ENCODE data around the gene PARVA.
A peak's percentile ranks its signal among the peaks of the same experiment; 100 is the strongest.

Gene PARVA

DNA sequence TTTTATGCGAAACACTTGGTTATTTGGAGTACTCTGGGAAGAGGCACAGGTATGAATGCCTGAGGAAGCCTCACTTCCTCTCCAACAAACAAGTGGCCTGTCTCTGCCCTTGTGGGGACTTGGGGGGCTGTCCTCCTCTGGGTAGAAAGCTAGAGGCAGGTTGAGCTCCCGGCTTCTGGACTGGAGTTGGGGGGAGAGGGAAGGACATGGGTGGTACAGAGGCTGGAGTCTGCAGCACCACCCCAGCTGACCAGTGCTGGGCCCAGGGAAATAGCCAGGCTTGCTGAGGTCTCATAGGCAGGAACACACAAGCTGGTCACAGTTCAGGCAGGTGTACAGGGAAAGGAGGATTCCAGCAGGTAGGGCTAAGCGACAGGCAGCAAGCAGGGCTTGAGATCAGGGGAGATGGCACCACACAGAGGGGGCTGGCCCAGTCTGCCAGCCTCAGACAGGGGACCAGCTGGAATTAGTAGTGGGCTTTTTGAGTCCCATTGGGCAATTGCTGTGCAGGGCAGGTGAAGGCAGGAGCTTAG, 161.6 kb downstream of the PARVA start:
- TF ChIP-seq, protein P1, sequence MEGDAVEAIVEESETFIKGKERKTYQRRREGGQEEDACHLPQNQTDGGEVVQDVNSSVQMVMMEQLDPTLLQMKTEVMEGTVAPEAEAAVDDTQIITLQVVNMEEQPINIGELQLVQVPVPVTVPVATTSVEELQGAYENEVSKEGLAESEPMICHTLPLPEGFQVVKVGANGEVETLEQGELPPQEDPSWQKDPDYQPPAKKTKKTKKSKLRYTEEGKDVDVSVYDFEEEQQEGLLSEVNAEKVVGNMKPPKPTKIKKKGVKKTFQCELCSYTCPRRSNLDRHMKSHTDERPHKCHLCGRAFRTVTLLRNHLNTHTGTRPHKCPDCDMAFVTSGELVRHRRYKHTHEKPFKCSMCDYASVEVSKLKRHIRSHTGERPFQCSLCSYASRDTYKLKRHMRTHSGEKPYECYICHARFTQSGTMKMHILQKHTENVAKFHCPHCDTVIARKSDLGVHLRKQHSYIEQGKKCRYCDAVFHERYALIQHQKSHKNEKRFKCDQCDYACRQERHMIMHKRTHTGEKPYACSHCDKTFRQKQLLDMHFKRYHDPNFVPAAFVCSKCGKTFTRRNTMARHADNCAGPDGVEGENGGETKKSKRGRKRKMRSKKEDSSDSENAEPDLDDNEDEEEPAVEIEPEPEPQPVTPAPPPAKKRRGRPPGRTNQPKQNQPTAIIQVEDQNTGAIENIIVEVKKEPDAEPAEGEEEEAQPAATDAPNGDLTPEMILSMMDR (IDR thresholded peaks at IDR 0.05; ENCODE audit: low read depth, low read length), result no peak

DNA sequence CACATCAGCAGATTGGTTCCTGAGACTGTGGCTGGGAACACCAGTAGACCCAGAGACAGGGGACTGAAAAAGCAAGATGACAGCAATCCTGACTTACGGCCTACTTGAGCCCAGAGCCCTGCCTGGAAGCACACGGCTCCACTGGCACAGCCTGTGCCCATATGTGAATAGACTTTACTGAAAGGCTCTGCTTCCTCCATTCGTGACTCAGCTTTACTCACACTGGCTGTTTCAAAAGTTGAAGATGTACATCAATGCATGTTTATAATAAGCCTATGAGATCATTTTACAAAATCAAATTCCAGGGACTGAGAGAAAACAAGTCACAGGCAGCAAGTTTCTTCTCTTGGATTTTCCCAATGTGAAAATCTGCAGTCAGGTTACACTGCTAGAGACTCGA, 162.2 kb downstream of the PARVA start:
- no peak overlapping the region for H3K4me3 ChIP-seq (ENCODE audit: low read depth, low read length)
- TF ChIP-seq, protein P1 (IDR thresholded peaks at IDR 0.05; ENCODE audit: low read depth, low read length), result no peak

More for the DNA sequence above, 161.6 kb downstream of the PARVA start:
- no peak overlapping the region for H3K4me3 ChIP-seq (ENCODE audit: low read depth, low read length)

DNA sequence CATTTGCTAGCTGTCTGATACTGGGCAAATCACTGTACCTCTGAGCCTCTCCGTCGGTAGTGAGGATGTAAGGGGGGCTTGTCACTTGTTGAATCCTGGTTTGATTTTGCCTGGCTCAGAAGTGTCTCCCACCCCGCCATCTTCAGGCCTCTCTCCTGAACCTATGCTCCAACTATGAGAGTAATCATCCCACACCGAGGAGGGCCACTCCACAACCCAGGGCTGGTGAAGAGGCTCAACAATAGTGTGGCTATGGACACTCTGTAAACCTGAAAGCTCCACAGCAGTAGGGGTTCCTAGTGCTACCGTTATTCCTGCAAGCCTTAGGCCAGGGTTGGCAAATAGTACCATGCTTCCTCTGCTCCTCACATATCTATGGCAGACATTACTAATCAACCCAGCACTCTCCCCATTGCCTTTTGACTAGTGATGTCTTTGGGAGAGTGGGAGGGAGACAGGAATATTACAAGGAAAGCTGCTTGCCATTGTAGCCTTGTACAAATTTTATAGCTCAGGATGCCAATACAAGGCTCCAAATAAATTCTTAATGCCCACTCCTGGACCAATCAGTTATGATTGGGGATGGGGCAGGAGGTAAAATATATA, 162.8 kb downstream of the PARVA start:
- TF ChIP-seq, protein P1 (IDR thresholded peaks at IDR 0.05; ENCODE audit: low read depth, low read length), result no peak

DNA sequence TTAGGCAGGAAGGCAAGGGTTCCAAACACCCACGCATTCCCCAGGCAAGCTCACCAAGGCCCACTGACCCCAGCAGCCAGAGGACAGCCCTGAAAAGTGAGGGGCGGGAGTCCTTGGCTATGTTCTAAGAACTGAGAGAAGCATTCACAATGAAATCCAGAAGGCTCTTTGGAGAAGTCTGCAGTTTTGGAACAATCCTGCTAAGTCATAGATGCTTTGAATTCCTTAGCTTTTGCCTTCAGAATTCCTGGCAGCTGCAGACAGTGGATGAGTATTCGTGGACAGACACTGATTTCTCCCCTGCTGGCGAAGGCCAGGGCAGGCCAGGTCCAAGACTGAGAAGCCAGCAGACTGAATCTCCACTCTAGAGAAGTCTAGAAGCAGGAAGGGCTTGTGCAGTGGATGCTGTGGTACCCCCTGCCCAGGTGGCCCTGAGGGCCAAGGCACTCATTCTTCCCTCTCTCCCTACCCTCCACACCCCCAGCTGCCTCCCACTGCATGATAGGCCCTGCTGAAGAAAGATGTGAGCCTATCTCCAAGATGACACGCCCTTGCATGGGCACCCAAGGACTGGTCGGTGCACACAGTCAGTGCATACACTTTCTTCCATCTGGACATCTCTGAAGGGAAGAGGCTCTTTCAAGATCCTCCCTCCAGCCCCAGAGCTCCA, 163.7 kb downstream of the PARVA start:
- H3K4me3 ChIP-seq (ENCODE audit: low read depth, low read length), result 0 out of 2 replicates have a peak overlapping the region, but pooled peaks have one; percentile 23
- TF ChIP-seq, protein P1 (IDR thresholded peaks at IDR 0.05; ENCODE audit: low read depth, low read length), result peak; percentile 56

More for the DNA sequence above, 162.8 kb downstream of the PARVA start:
- no peak overlapping the region for H3K4me3 ChIP-seq (ENCODE audit: low read depth, low read length)

DNA sequence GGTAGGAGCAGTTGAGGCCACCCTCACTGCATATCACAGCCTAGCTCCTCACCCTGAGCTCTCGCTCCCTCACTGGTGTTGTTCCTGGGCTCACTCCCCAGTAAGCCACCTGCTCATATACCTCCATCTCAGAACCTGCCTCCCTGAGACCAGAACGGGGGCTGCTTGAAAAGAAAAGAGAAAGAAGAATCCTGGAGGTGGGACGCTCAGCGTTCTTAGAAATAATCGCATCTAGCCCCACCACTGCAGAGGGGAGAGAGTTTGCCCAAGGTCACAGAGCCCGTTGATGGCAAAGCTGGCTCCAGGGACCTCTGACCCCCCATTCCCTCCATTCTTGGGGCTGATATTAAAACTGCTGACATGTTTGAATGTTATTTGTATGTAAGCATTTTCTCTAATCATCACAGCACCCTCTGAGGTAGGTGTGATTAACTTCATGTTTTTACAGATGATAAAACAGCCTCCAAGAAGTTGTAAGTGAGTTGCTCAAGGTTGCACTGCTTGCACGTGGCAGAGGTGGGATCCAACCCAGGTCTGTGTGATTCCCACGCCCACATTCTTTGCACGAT, 164.3 kb downstream of the PARVA start:
- no peak overlapping the region for H3K4me3 ChIP-seq (ENCODE audit: low read depth, low read length)
- TF ChIP-seq, protein P1 (IDR thresholded peaks at IDR 0.05; ENCODE audit: low read depth, low read length), result no peak

DNA sequence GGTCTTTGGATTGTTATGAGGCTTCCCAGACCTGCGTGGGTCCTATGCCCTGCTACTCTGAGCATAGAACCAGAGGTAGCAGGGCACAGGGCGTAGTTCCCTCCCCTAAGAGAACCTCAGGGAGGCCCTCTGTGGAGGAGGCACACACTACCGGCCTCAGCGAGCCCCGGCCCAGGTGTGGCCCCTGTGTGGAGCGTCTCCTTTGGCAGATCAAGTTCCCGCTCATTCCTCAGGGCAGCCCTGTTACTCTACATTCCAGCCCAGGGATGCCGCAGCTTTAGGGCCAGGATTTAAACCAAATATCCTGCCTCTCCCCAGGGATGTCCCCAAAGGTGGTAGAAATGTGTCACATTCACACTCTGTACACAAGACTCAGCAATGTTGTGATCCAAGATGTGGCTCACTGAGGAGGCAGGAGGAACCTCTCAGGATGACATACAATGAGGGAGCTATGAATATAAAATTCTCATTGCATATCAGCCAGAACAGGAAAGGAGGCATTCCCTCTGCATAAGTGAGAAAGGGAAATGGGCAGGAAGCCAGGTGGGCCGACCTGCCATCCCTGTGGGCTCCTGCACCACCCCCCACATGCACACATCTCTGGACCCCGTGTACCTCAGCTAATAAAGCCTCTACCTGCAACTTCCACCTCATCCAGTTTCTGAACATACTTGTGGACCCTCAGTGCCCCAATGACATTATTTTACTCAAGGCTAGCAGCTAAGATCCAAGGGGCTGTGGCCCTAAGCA, 165.0 kb downstream of the PARVA start:
- TF ChIP-seq, protein P1 (IDR thresholded peaks at IDR 0.05; ENCODE audit: low read depth, low read length), result no peak
- no peak overlapping the region for H3K4me3 ChIP-seq (ENCODE audit: low read depth, low read length)

Measured in WI38 (cell line).